DOHH2 (cell line): ENCODE measurements around the gene SPATA6.

Source experiments
- EZH2phosphoT487 ChIP-seq: fragments of 200-600 bp; sonication (generic); IDR thresholded peaks from 2 replicates; pipeline ENCODE4 v1.6.1; 2017; ENCODE audit warnings: borderline replicate concordance, mild to moderate bottlenecking, antibody characterized with exemption, low read length, moderate library complexity, mixed read lengths
- TF ChIP-seq, protein P1 (sequence below): fragments of 200-600 bp; sonication (generic); IDR thresholded peaks from one replicate; pipeline ENCODE4 v1.5.1; 2014; ENCODE audit warnings: antibody characterized with exemption, mild to moderate bottlenecking, low read depth, low read length; ENCODE audit not compliant: poor library complexity, severe bottlenecking

DNA sequence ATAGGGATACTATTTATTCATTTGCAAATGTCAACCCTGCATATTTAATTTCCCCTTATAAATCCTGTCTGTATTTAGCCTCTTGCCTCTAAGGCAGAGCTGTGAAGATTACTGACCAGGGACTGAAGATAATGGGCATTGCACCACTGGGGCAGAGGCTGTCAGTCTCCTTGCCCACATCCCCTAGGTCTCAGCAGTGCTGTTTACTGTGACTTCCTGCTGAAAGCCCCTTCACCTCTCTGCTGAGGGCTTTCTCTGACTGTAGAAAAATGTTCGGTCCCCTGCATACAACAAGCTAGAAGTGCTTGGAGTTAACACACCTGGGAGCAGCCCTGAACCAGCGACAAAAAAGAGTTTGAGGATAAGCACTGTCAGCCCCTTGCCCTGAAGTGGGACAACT, 220.7 kb downstream of the SPATA6 start:
- TF ChIP-seq, protein P1, sequence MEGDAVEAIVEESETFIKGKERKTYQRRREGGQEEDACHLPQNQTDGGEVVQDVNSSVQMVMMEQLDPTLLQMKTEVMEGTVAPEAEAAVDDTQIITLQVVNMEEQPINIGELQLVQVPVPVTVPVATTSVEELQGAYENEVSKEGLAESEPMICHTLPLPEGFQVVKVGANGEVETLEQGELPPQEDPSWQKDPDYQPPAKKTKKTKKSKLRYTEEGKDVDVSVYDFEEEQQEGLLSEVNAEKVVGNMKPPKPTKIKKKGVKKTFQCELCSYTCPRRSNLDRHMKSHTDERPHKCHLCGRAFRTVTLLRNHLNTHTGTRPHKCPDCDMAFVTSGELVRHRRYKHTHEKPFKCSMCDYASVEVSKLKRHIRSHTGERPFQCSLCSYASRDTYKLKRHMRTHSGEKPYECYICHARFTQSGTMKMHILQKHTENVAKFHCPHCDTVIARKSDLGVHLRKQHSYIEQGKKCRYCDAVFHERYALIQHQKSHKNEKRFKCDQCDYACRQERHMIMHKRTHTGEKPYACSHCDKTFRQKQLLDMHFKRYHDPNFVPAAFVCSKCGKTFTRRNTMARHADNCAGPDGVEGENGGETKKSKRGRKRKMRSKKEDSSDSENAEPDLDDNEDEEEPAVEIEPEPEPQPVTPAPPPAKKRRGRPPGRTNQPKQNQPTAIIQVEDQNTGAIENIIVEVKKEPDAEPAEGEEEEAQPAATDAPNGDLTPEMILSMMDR = no peak
- no peak for TF ChIP-seq EZH2phosphoT487
